CD4-positive, alpha-beta T cell treated with Interleukin-6 for 4 hours (primary cell): ENCODE measurements around the gene AGMO.

Source experiments
- DNase-seq: peaks from one replicate; pipeline ENCODE4 v3.0.0-alpha.2; 2020; ENCODE audit warnings: mixed read lengths

The AGMO gene

GRCh38 chr7:15389073-15389472 lies 172.7 kb downstream of the AGMO start:
- DNase-seq: no peak

- DNase-seq: no peak
Observed at GRCh38 chr7:15378494-15379145, 183.2 kb downstream of the AGMO start.

DNA sequence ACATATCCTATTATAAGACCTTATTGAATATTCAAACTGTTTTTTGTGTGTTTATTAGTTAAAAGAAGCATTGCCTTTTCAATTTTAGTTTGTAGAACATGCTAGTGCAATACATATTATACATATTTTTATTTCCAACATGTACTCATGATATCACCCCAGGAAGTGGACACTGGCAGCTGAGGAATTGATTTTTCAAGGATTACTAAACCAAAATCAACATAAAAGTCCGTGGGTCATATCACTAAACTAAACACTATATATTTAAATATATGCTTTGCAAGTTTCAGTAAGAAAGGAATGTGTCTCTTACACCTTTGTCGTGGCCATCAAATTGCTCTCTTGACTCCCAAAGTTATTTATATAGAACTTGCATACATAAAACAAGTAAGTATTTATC lies 185.2 kb downstream of the AGMO start:
- no peak for DNase-seq

DNA sequence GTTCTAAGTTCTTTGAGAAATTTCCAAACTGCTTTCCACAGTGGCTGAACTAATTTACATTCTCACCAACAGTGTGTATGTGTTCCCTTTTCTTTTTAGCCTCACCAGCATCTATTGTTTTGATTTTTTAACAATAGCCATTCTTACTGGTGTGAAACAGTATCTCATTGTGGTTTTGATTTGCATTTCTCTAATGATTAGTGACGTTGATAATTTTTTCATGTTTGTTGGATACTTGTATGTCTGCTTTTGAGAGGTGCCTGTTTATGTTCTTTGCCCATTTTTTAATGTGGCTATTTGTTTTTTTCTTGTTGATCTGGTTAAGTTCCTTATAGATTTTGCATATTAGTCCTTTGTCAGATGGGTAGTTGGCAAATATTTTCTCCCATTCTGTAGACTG lies 191.4 kb downstream of the AGMO start:
- DNase-seq: no peak

GRCh38 chr7:15368653-15369052 lies 193.2 kb downstream of the AGMO start:
- DNase-seq: no peak

DNA sequence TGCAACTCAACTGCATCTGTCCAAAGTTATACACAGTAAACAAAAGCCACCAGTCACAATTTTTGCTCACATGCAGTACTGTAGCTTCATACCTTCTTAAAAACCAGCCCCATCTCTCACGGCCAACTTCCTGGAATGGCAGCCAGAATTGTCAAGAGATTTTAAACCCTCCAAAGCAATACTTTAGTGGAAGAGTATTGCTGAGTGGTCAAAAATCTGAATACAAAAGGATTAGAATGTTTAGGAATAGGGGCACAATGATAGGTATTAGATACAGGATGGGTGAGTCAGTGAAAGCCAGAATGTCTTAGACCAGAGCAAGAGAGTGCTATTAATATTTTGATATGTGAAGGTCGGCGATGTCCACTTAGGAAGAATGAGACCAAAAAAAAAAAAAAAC lies 193.9 kb downstream of the AGMO start:
- no peak for DNase-seq

- no peak for DNase-seq
Observed at GRCh38 chr7:15358112-15358511, 203.7 kb downstream of the AGMO start.

DNA sequence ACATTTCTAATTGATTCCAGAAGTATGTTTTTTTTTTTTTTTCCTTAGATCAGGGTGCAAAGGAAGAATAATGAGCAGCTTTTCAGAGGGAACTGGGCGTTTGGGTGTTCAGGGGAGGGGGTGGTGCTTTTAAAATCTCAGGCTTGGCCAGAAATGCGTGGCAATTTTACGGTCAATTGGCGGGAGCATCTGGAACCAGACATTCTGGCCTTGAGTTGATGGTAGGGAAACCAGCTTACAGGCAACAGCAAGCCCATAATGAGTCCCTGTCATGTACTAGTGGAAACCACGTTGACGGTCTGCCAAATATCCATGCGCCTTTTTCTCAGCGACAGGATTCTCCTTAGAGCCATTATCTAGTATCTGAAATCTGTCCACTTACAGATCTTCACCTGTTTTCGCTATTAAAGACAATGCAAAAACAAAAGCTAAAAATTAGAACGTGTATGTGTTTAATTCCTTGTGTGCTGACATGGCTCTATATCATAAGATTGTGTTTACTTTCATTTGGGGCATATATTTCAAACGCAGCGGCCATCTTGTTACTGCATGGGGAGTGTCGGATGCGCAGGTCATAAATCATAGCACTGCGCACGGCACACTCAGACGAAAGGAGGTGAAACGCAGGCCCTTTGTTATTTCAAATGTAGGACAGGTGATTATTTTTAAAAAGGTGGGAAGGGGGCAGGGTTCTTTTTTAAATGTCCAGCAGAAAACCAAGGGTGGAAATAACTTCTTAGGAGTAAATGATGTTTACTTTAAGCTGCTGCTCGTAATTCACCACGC lies 209.2 kb downstream of the AGMO start:
- no peak for DNase-seq

- DNase-seq: no peak
Observed at GRCh38 chr7:15345216-15345615, 216.6 kb downstream of the AGMO start.

DNA sequence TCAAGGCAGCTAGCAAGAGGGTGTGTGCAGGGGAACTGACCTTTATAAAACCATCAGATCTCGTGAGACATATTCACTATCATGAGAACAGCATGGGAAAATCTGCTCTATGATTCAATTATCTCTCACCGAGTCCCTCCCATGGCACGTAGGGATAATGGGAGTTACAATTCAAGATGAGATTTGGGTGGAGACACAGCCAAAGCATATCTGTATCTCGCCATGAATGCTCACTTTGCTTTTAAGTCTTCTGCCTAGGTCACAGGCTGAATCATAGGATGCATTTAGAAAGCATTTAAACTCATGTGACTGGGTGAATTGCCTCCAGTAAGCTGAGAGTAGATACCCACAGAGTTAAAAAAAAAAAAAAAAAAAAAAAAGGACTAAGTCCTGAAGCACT lies 220.0 kb downstream of the AGMO start:
- no peak for DNase-seq

GRCh38 chr7:15336146-15336545 lies 225.7 kb downstream of the AGMO start:
- no peak for DNase-seq

- DNase-seq: no peak
Observed at GRCh38 chr7:15335390-15335789, 226.4 kb downstream of the AGMO start.

GRCh38 chr7:15334536-15335263 lies 227.1 kb downstream of the AGMO start:
- no peak for DNase-seq

DNA sequence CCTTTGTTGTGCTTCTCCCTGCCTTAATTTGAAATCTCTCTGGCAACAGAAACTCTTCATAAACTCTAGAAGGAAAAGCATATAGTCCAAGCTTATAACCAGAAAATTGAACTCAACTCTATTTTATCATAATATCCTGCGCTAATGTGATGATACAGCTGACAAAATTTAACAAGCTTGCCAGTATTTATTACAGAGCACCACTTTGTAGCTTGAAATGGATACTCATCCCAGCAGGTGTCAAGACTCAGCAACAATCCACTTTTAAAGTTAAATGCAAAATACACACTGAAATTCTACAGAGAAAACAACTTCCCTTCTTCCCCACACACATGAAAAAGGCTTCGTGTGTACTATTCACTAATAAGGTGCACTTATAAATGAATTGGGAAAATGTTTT lies 228.9 kb downstream of the AGMO start:
- no peak for DNase-seq

DNA sequence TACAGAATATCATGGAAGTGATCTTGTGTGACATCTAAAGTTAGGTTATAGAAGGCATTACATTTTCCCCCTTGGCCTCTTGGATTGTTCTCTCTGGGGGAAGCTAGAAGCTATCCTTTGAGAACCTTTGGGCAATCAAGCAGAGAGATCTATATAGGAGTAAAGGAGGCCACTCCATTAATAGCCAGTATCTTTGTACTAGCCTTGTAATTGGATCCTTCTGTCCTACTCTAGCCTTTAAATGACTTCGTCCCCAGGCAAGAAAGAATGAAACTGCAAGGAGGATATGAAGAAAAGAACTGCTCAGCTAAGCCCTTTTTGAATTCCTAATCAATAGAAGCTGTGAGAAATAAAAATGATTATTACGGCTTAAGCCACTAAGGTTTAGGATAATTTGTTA lies 230.9 kb downstream of the AGMO start:
- DNase-seq: no peak

DNA sequence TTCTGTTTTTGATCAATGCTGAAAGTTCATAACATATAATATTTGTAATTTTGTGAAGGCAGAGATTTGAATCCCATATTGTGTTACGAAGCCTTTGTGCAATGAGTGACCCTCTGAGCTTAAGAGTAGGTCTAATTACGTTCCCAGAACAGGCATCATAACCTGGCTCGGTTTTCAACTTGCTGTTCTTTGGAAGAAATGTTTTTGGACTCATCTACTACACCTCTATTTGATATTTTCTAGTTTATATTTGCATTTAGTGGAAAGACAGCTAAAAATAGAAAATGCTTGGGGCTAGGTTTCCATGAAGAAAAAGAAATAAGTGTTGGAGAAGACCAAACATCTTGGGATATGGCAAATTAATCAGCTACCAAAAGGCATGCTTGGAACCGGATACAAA lies 234.8 kb downstream of the AGMO start:
- no peak for DNase-seq

DNA sequence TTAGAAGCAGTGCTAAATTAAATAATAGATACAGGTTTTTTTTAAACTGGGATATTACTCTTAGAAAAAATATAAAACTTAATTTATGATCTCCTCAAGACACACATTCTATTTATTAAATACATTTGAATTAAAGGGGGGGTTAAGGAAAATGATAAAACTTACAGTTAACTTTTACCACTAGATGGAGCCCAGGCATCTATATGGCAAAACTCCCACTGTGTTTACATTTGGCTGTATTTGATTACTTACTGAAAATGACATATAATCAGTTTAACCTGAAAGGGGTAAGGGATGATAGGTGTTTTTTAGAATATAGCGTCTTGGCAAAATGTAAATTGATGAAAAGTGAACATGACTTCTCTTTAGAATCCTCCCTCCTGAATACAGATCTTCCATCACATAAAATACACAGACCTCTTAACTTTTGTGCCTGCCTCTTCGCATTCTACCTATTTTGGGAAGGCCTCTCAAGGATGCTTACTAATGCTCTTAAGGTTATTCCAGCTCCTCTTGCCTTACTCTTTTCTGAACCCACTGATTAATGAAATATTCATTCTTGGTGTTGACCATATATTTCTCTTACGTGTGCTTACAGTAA lies 235.7 kb downstream of the AGMO start:
- DNase-seq: no peak

- no peak for DNase-seq
Observed at GRCh38 chr7:15323550-15323949, 238.3 kb downstream of the AGMO start.

- no peak for DNase-seq
Observed at GRCh38 chr7:15317215-15317614, 244.6 kb downstream of the AGMO start.

DNA sequence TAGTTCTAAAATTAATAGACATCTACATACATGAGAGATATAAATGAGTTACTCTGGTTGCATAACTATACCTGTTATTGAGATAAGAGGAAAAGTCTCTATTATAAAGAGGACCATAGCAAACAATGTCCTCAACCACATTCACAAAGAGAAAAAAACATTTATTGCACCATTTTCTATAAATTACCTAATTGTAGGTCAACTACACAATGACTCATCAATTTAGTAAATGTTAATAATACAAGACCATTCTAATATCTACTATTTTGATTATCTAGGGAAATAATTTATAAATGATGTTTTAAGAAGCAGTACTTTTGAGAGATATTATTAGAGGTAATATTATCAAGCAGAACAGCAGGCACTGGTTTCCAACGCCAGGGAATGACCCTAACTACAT lies 246.1 kb downstream of the AGMO start:
- no peak for DNase-seq

DNA sequence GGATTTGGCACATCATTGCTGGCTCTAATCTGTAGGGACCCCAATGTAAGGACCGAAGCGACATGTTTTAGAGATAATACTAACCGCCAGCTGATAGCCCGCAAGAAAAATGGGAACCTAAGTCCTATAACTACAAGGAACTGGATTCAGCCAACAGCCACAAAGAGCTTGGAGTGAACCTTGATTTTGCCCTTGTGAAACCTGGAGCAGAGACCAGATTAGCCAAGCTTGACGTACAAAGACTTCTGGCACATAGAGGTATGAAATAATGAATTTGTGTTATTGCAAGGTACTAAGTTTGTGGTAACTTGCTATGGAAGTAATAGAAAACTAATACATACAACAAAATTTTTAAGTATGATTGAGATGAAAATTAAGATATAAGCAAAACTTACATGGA lies 246.9 kb downstream of the AGMO start:
- DNase-seq: no peak

- no peak for DNase-seq
Observed at GRCh38 chr7:15313361-15313760, 248.5 kb downstream of the AGMO start.

DNA sequence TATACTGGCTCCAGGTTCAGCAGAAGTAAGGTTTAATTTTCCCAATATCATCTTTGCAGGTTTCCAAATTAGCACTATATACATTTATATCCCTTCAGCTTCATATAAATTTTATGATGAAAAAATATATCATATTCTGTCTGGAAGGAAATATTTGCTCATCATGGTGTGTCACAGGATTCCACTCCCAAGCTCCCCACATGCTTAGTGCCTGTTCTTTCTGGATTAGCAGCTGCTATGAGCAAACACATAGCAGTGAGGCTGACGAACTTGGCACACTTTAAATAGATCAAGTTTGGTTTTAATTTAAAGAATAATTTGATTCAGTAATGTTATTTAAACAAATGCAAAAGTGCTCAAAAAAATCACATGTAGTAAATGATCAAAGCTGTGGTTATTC lies 251.9 kb downstream of the AGMO start:
- no peak for DNase-seq

GRCh38 chr7:15308821-15309220 lies 253.0 kb downstream of the AGMO start:
- DNase-seq: no peak
